Activated T-cell treated with anti-CD3 and anti-CD28 coated beads, Interleukin-2, amount 50 U/mL, for 4 hours (primary cell): ENCODE measurements around the gene SIVA1. TPM values are rescaled to one million over a fixed set of nuclear protein-coding genes. Genes with fewer than 3 reads are reported as not detected.

Experiments used
- ATAC-seq, 2 donors: fragments of 200-7000 bp; cut with Tn5 transposase; one replicate each; pipeline ENCODE4 v1.10.0; 2021
- DNase-seq: peaks from one replicate; pipeline ENCODE4 v3.0.0-alpha.2; 2020
- H3K27me3 Mint-ChIP-seq: one replicate; pipeline ENCODE4 v1.8.0; 2021; ENCODE audit warnings: low read depth, mixed read lengths
- H3K36me3 Mint-ChIP-seq: one replicate; pipeline ENCODE4 v1.8.0; 2022; ENCODE audit warnings: mixed read lengths; ENCODE audit not compliant: insufficient read depth
- H3K4me1 Mint-ChIP-seq: one replicate; pipeline ENCODE4 v1.8.0; 2021; ENCODE audit warnings: low read depth, mixed read lengths
- H3K4me3 Mint-ChIP-seq: one replicate; pipeline ENCODE4 v1.8.0; 2021; ENCODE audit warnings: mild to moderate bottlenecking, moderate library complexity, mixed read lengths
- H3K9me3 Mint-ChIP-seq: one replicate; pipeline ENCODE4 v1.8.0; 2021; ENCODE audit warnings: mixed read lengths
- total RNA-seq, 3 donors: library from RNA; stranded (reverse); gene quantifications; one replicate each; pipeline ENCODE4 v1.2.1, GENCODE V29; 2021

SIVA1 gene
- total RNA-seq, 3 donors from 2014 or later = 135 to 157 (median 149) TPM

GRCh38 chr14:104714681-104715080 is 38.3 kb upstream of the SIVA1 start:
- ATAC-seq = no peak
- H3K36me3 Mint-ChIP-seq = no peaks in the 10 kb centered on the region
- no peak for DNase-seq
- no peaks in the 10 kb centered on the region for H3K9me3 Mint-ChIP-seq
- no peak overlapping the region for H3K4me3 Mint-ChIP-seq
- no peaks in the 10 kb centered on the region for H3K27me3 Mint-ChIP-seq
- no peaks in the 10 kb centered on the region for H3K4me1 Mint-ChIP-seq

GRCh38 chr14:104715416-104715815 is 37.5 kb upstream of the SIVA1 start:
- ATAC-seq = no peak
- H3K4me3 Mint-ChIP-seq = no peak overlapping the region
- DNase-seq = no peak
- H3K27me3 Mint-ChIP-seq = no peaks in the 10 kb centered on the region
- no peaks in the 10 kb centered on the region for H3K4me1 Mint-ChIP-seq
- H3K36me3 Mint-ChIP-seq = no peaks in the 10 kb centered on the region
- H3K9me3 Mint-ChIP-seq = no peaks in the 10 kb centered on the region

GRCh38 chr14:104715871-104716270 is 37.1 kb upstream of the SIVA1 start:
- no peaks in the 10 kb centered on the region for H3K36me3 Mint-ChIP-seq
- DNase-seq (no peak), ATAC-seq (no peak)
- no peaks in the 10 kb centered on the region for H3K27me3 Mint-ChIP-seq
- no peak overlapping the region for H3K4me3 Mint-ChIP-seq
- no peaks in the 10 kb centered on the region for H3K4me1 Mint-ChIP-seq
- no peaks in the 10 kb centered on the region for H3K9me3 Mint-ChIP-seq

- Mint-ChIP-seq H3K4me1 (no peaks in the 10 kb centered on the region), H3K4me3 (no peak overlapping the region), H3K27me3 (no peaks in the 10 kb centered on the region), H3K9me3 (no peaks in the 10 kb centered on the region), H3K36me3 (no peaks in the 10 kb centered on the region)
- DNase-seq (no peak), ATAC-seq (no peak)
Observed at GRCh38 chr14:104717137-104717536, 35.8 kb upstream of the SIVA1 start.

- no peaks in the 10 kb centered on the region for H3K27me3 Mint-ChIP-seq
- DNase-seq = no peak
- H3K4me1 Mint-ChIP-seq = no peaks in the 10 kb centered on the region
- no peak for ATAC-seq
- H3K9me3 Mint-ChIP-seq = no peaks in the 10 kb centered on the region
- no peaks in the 10 kb centered on the region for H3K36me3 Mint-ChIP-seq
- H3K4me3 Mint-ChIP-seq = no peak overlapping the region
Observed at GRCh38 chr14:104717646-104718045, 35.3 kb upstream of the SIVA1 start.

- H3K9me3 Mint-ChIP-seq = no peaks in the 10 kb centered on the region
- H3K36me3 Mint-ChIP-seq = no peaks in the 10 kb centered on the region
- H3K4me3 Mint-ChIP-seq = no peak overlapping the region
- ATAC-seq = no peak
- no peaks in the 10 kb centered on the region for H3K27me3 Mint-ChIP-seq
- no peaks in the 10 kb centered on the region for H3K4me1 Mint-ChIP-seq
- no peak for DNase-seq
Observed at GRCh38 chr14:104718147-104718546, 34.8 kb upstream of the SIVA1 start.

- Mint-ChIP-seq H3K27me3 (no peaks in the 10 kb centered on the region), H3K9me3 (no peaks in the 10 kb centered on the region), H3K4me3 (no peak overlapping the region), H3K36me3 (no peaks in the 10 kb centered on the region), H3K4me1 (no peaks in the 10 kb centered on the region)
- ATAC-seq (no peak), DNase-seq (no peak)
Observed at GRCh38 chr14:104718871-104719270, 34.1 kb upstream of the SIVA1 start.

GRCh38 chr14:104719343-104719742 is 33.6 kb upstream of the SIVA1 start:
- DNase-seq (no peak), ATAC-seq (no peak)
- H3K27me3 Mint-ChIP-seq = no peaks in the 10 kb centered on the region
- no peaks in the 10 kb centered on the region for H3K36me3 Mint-ChIP-seq
- no peaks in the 10 kb centered on the region for H3K9me3 Mint-ChIP-seq
- no peak overlapping the region for H3K4me3 Mint-ChIP-seq
- H3K4me1 Mint-ChIP-seq = no peaks in the 10 kb centered on the region

- no peak for DNase-seq
- Mint-ChIP-seq H3K9me3 (no peaks in the 10 kb centered on the region), H3K27me3 (no peaks in the 10 kb centered on the region), H3K4me1 (no peaks in the 10 kb centered on the region), H3K36me3 (no peaks in the 10 kb centered on the region), H3K4me3 (no peak overlapping the region)
- ATAC-seq = no peak
Observed at GRCh38 chr14:104721505-104722431, 31.2 kb upstream of the SIVA1 start.

- ATAC-seq (no peak), DNase-seq (no peak)
- no peaks in the 10 kb centered on the region for H3K4me1 Mint-ChIP-seq
- no peaks in the 10 kb centered on the region for H3K9me3 Mint-ChIP-seq
- H3K27me3 Mint-ChIP-seq = no peaks in the 10 kb centered on the region
- no peaks in the 10 kb centered on the region for H3K36me3 Mint-ChIP-seq
- H3K4me3 Mint-ChIP-seq = no peak overlapping the region
Observed at GRCh38 chr14:104722938-104723650, 29.9 kb upstream of the SIVA1 start.

GRCh38 chr14:104723651-104724406 is 29.1 kb upstream of the SIVA1 start, which contains the start of gene ADSS1:
Gene ADSS1 (plus strand): TSS chr14:104724229. CDS start chr14:104724271, 42 bp downstream.
- no peaks in the 10 kb centered on the region for H3K36me3 Mint-ChIP-seq
- ATAC-seq = peak; percentile 80
- H3K4me3 Mint-ChIP-seq = peak within 1 kb of the TSS; percentile 64
- DNase-seq = peak; percentile 48
- no peaks in the 10 kb centered on the region for H3K4me1 Mint-ChIP-seq
- no peaks in the 10 kb centered on the region for H3K27me3 Mint-ChIP-seq
- H3K9me3 Mint-ChIP-seq = no peaks in the 10 kb centered on the region

- no peaks in the 10 kb centered on the region for H3K4me1 Mint-ChIP-seq
- peak overlapping the region; percentile 56 for H3K4me3 Mint-ChIP-seq
- no peaks in the 10 kb centered on the region for H3K36me3 Mint-ChIP-seq
- no peaks in the 10 kb centered on the region for H3K27me3 Mint-ChIP-seq
- H3K9me3 Mint-ChIP-seq = no peaks in the 10 kb centered on the region
- ATAC-seq = peak; percentile 11 to 15
- DNase-seq = peak; percentile 18
Observed at GRCh38 chr14:104724407-104724980, 28.5 kb upstream of the SIVA1 start.

GRCh38 chr14:104724981-104725771 is 27.8 kb upstream of the SIVA1 start:
- Mint-ChIP-seq H3K36me3 (no peaks in the 10 kb centered on the region), H3K9me3 (no peaks in the 10 kb centered on the region), H3K4me1 (no peaks in the 10 kb centered on the region), H3K4me3 (peak overlapping the region; percentile 56), H3K27me3 (no peaks in the 10 kb centered on the region)
- ATAC-seq = no peak
- DNase-seq = no peak
